Heart left ventricle (tissue), 13 donors: ENCODE results near the gene FGF23.

ENCODE experiments used
- CTCF ChIP-seq, 12 donors: fragments of 200-600 bp; sonication (generic) in 4 of 12; IDR thresholded peaks; one replicate each; pipeline versions ENCODE4 v1.5.0 to v1.8.0; 2018 to 2022; ENCODE audit warnings: antibody characterized with exemption in 12 of 12, mild to moderate bottlenecking in 5 of 12
- POLR2A ChIP-seq, 2 donors: fragments of 450-650 bp; IDR thresholded peaks; one replicate each; pipeline ENCODE4 v1.6.1; 2017; ENCODE audit warnings: antibody characterized with exemption in 2 of 2, mild to moderate bottlenecking in 2 of 2, moderate library complexity in 2 of 2
- donor health status: ischemic (EF 13 %, LVEDD 7.1; RV severe dilation, severe dysfunction).
- donor health status: DM: no; HTN: yes; CAD: no.
- donor health status: DM: no; HTN: no; CAD: no.
- donor health status: ischemic (EF 25% LVEDD 6.9; RV normal size, moderate dysfunction).
- donor health status: ischemic (EF 25% LVEDD 5.7; RV mildly dilated, moderate dysfunction).
- donor health status: ischemic (EF 35%, LVEDD 5.7; RV mildly dilated, moderate dysfunction).
- donor health status: nonischemic (EF 11% LVEDD 7.7; RV severe dilation, severe dysfunction).
- donor health status: DM: yes; HTN: yes; CAD: no.
- donor health status: PGD.
- donor health status: ischemic (EF 29% LVEDD 5.4; RV normal size, mild dysfunction).
- donor health status: nonischemic (EF 23%, LVEDD 6.1; RV moderate dilation, normal function).

GRCh38 chr12:4331221-4331620 lies 48.3 kb downstream of the FGF23 start:
- TF ChIP-seq CTCF (IDR thresholded peaks at IDR 0.05) (no peak), POLR2A (IDR thresholded peaks at IDR 0.05) (no peak)
